ENCODE measurements around the gene COX7A1.

GRCh38 chr19:36152352-36153091 is at the start of gene COX7A1:
- TF ChIP-seq POLR2A (IDR thresholded peaks at IDR 0.05; ENCODE audit: low read length) = no peak
- TF ChIP-seq GATA1 (IDR thresholded peaks at IDR 0.05; ENCODE audit: low read depth, low read length) = no peak
